HCT116 (cell line): ENCODE data around the gene GAMT. TPM values are rescaled to one million over a fixed set of nuclear protein-coding genes. Genes with fewer than 3 reads are reported as not detected.

Experiments used
- ATAC-seq: fragments of 200-7000 bp; cut with Tn5 transposase; 2 replicates; pipeline ENCODE4 v1.9.1; 2020; ENCODE audit warnings: mild to moderate bottlenecking, moderate library complexity
- BruUV-seq: library from RNA; stranded (reverse); fragments of 400-500 nt; replicated peaks from 2 replicates; lab custom pipeline; 2021; lab: Mats Ljungman, UMichigan
- CTCF ChIA-PET: fragments of 300-600 bp; sonication (Branson Sonifier 250); formaldehyde crosslinking; loops from one replicate; lab custom pipeline; 2021; ENCODE audit warnings: antibody characterized with exemption; lab: Charles Lee
- POLR2A ChIA-PET: fragments of 300-600, 350-600 bp; sonication (Branson Sonifier 250); formaldehyde crosslinking; loops from one replicate; lab custom pipeline; 2021; ENCODE audit warnings: antibody characterized with exemption; lab: Charles Lee
- RAD21 ChIA-PET, 2 experiments: fragments of 300-600 bp; sonication (Branson Sonifier 250); formaldehyde crosslinking; loops; one replicate each; lab custom pipeline; 2023; ENCODE audit warnings: low total read pairs in 2 of 2; ENCODE audit not compliant: uncharacterized antibody in 2 of 2, unreplicated experiment in 2 of 2, low non-redundant PET in 1 of 2; lab: Charles Lee
- DNase-seq: peaks from one replicate; pipeline ENCODE4 v3.0.0-alpha.2; 2010; ENCODE audit warnings: low read depth, low spot score
- H2AFZ ChIP-seq: fragments of 200-600 bp; shearing (Covaris generic), sonication (generic); 2 replicates; pipeline ENCODE4 v1.6.1; 2017; ENCODE audit warnings: low read depth, mixed run types, mixed read lengths, antibody characterized with exemption, low read length; ENCODE audit not compliant: poor library complexity, severe bottlenecking
- H3K27ac ChIP-seq: 2 replicates; pipeline ENCODE4 v1.5.1; 2012; ENCODE audit warnings: low read depth, low read length
- H3K27me3 ChIP-seq: fragments of 200-600 bp; sonication (generic); 2 replicates; pipeline ENCODE4 v1.6.1; 2016; ENCODE audit warnings: mixed run types, low read length, mixed read lengths; ENCODE audit not compliant: insufficient read depth
- H3K36me3 ChIP-seq, 2 experiments: fragments of 200-500 bp in 1 of 2; fragments of 200-600 bp in 1 of 2; sonication (Bioruptor generic) in 1 of 2; sonication (generic) in 1 of 2; 2 replicates each; pipeline versions ENCODE4 v1.5.1 to v1.6.1; 2014 to 2016; ENCODE audit warnings: low read length in 2 of 2, inconsistent platforms in 1 of 2, mixed read lengths in 1 of 2, mixed run types in 1 of 2; ENCODE audit not compliant: insufficient read depth in 2 of 2, control insufficient read depth in 1 of 2
- H3K4me1 ChIP-seq, 2 experiments: fragments of 200-600 bp in 1 of 2; sonication (generic) in 1 of 2; 2 replicates each; pipeline versions ENCODE4 v1.5.1 to v1.6.1; 2012 to 2017; ENCODE audit warnings: low read length in 2 of 2, inconsistent platforms in 1 of 2, mild to moderate bottlenecking in 1 of 2, mixed read lengths in 1 of 2, mixed run types in 1 of 2, moderate library complexity in 1 of 2; ENCODE audit not compliant: insufficient read depth in 2 of 2, control insufficient read depth in 1 of 2
- H3K4me2 ChIP-seq: fragments of 200-600 bp; sonication (generic); 2 replicates; pipeline ENCODE4 v1.6.1; 2017; ENCODE audit warnings: mixed run types, low read length, mixed read lengths
- H3K4me3 ChIP-seq, 2 experiments: fragments of 200-600 bp in 1 of 2; sonication (generic) in 1 of 2; replicated peaks in 1 of 2; 2 replicates each; pipeline ENCODE4 v1.5.1; 2011 to 2016; ENCODE audit warnings: low read length in 2 of 2, control low read depth in 1 of 2, low read depth in 1 of 2, mild to moderate bottlenecking in 1 of 2, mixed read lengths in 1 of 2, mixed run types in 1 of 2
- H3K79me2 ChIP-seq: fragments of 200-600 bp; sonication (generic); 2 replicates; pipeline ENCODE4 v1.6.1; 2017; ENCODE audit warnings: mild to moderate bottlenecking, mixed run types, low read length, moderate library complexity, mixed read lengths; ENCODE audit not compliant: insufficient read depth
- H3K9ac ChIP-seq: fragments of 200-600 bp; sonication (generic); 2 replicates; pipeline ENCODE4 v1.6.1; 2016; ENCODE audit warnings: low read length, mixed read lengths
- H3K9me2 ChIP-seq: fragments of 200-600 bp; sonication (generic), shearing (Covaris generic); 2 replicates; pipeline ENCODE4 v1.6.1; 2017; ENCODE audit warnings: mixed run types, mild to moderate bottlenecking, moderate library complexity; ENCODE audit not compliant: insufficient read depth
- H3K9me3 ChIP-seq, 2 experiments: fragments of 200-500 bp in 1 of 2; fragments of 200-600 bp in 1 of 2; sonication (Bioruptor generic) in 1 of 2; sonication (generic) in 1 of 2; 2 replicates each; pipeline ENCODE4 v1.6.1; 2014 to 2017; ENCODE audit warnings: low read length in 2 of 2, mixed read lengths in 2 of 2, inconsistent platforms in 1 of 2, low read depth in 1 of 2, mild to moderate bottlenecking in 1 of 2, mixed run types in 1 of 2, moderate library complexity in 1 of 2; ENCODE audit not compliant: control insufficient read depth in 1 of 2, insufficient read depth in 1 of 2
- H4K20me1 ChIP-seq: fragments of 200-600 bp; sonication (generic), shearing (Covaris generic); 2 replicates; pipeline ENCODE4 v1.6.1; 2017; ENCODE audit warnings: mixed run types, mild to moderate bottlenecking, moderate library complexity; ENCODE audit not compliant: insufficient read depth
- FOSL1 ChIP-seq: IDR thresholded peaks from 2 replicates; pipeline ENCODE4 v1.6.1; 2012; ENCODE audit warnings: low read depth
- JUND ChIP-seq: IDR thresholded peaks from 2 replicates; pipeline ENCODE4 v1.6.1; 2012
- SRF ChIP-seq: IDR thresholded peaks from 2 replicates; pipeline ENCODE4 v1.6.1; 2012; ENCODE audit warnings: low read depth
- TCF7L2 ChIP-seq: IDR thresholded peaks from 2 replicates; pipeline ENCODE4 v1.7.0; 2011; ENCODE audit warnings: borderline replicate concordance, inconsistent platforms; ENCODE audit not compliant: insufficient read depth, insufficient read length; ENCODE audit errors: extremely low read depth
- YY1 ChIP-seq: IDR thresholded peaks from 2 replicates; pipeline ENCODE4 v1.6.1; 2011; ENCODE audit warnings: low read length, low read depth, moderate library complexity, mild to moderate bottlenecking; ENCODE audit not compliant: insufficient replicate concordance; ENCODE audit errors: extremely low read depth
- ZNF274 ChIP-seq: fragments of 200-500 bp; sonication (Bioruptor generic); IDR thresholded peaks from 2 replicates; pipeline ENCODE4 v1.6.1; 2014; ENCODE audit warnings: mild to moderate bottlenecking, low read depth, low read length, inconsistent platforms
- intact Hi-C: fragments of 100-400 bp; cut with micrococcal nuclease; formaldehyde crosslinking; loops from 2 replicates; pipeline ENCODE4 v1.10.0; 2022
- total RNA-seq: library from RNA; stranded (reverse); gene quantifications from one replicate; pipeline ENCODE4 v1.2.1, GENCODE V29; 2021; ENCODE audit not compliant: unreplicated experiment
- TF ChIP-seq, protein P1 (sequence below), 3 experiments: fragments of 200-600 bp in 1 of 3; sonication (generic) in 1 of 3; IDR thresholded peaks in 2 of 3; conservative IDR thresholded peaks in 1 of 3; 2 replicates each; pipeline ENCODE4 v1.5.1; 2012 to 2017; ENCODE audit warnings: low read depth in 2 of 3, low read length in 2 of 3, antibody characterized with exemption in 1 of 3, borderline replicate concordance in 1 of 3, control low read depth in 1 of 3, mild to moderate bottlenecking in 1 of 3, mixed read lengths in 1 of 3, mixed run types in 1 of 3, moderate library complexity in 1 of 3; ENCODE audit not compliant: insufficient read depth in 1 of 3

Gene GAMT
- total RNA-seq, 1 experiment from 2014 or later, result 102 TPM

DNA sequence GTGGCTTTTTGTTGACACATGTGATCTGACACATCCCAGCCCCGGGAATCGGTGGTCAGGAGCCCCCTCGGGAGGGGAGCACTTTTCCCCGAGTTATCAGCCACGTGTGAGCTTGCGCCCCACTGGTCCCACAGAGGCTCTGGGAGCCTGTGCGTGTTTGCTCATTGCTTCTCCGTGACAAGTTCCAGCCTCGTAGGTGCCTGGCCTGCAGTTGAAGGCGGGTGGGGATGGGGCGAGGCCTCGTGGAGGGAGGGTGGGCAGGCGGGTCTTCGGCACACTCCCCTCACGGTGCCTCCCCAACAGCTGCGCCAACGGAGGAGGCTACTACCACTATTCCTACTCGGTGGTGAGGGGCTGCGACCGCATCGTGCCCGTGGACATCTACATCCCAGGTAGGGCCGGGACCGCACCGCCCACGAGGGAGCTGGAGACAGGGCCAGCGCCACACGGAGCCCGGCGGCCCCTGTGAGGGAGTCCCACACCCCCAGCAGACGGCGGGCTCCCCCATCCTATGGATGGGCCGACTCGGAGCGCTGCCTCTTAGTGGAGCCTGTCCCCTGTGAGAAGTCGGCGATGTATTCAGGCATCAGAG lies 8.3 kb downstream of the GAMT start:
- Histone ChIP-seq H4K20me1 (no peaks in the 10 kb centered on the region), H3K9ac (no peak overlapping the region), H3K27ac (no peak overlapping the region), H3K79me2 (no peaks in the 10 kb centered on the region), H2AFZ (no peak overlapping the region), H3K4me3 (no peak overlapping the region), H3K9me3 (no peaks in the 10 kb centered on the region), H3K36me3 (peaks cover 2 to 14% of the 10 kb centered on the region in 2 experiments; a peak in 3 of 4 replicates), H3K4me1 (peaks cover 2 to 18% of the 10 kb centered on the region in 2 experiments; a peak in 2 of 4 replicates), H3K27me3 (no peaks in the 10 kb centered on the region), H3K4me2 (no peak overlapping the region), H3K9me2 (no peaks in the 10 kb centered on the region)
- TF ChIP-seq YY1 (no peak), SRF (no peak), ZNF274 (no peak), TCF7L2 (no peak), JUND (no peak), FOSL1 (no peak)
- TF ChIP-seq, protein P1, sequence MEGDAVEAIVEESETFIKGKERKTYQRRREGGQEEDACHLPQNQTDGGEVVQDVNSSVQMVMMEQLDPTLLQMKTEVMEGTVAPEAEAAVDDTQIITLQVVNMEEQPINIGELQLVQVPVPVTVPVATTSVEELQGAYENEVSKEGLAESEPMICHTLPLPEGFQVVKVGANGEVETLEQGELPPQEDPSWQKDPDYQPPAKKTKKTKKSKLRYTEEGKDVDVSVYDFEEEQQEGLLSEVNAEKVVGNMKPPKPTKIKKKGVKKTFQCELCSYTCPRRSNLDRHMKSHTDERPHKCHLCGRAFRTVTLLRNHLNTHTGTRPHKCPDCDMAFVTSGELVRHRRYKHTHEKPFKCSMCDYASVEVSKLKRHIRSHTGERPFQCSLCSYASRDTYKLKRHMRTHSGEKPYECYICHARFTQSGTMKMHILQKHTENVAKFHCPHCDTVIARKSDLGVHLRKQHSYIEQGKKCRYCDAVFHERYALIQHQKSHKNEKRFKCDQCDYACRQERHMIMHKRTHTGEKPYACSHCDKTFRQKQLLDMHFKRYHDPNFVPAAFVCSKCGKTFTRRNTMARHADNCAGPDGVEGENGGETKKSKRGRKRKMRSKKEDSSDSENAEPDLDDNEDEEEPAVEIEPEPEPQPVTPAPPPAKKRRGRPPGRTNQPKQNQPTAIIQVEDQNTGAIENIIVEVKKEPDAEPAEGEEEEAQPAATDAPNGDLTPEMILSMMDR (IDR thresholded peaks at IDR 0.05 in 2 of 3, conservative IDR thresholded peaks at IDR 0.05 in 1 of 3; ENCODE audit: borderline replicate concordance in 1 of 3, insufficient read depth in 1 of 3, low read depth in 2 of 3, low read length in 2 of 3), result no peak
- ChIA-PET POLR2A (no interaction called here), RAD21 (no interaction called here), CTCF (no interaction called here)
- no peak for ATAC-seq
- intact Hi-C loops, result no loop called here
- BruUV-seq, result no TSS peak
- DNase-seq, result no peak
